ENCODE results near the gene METTL16.

- TF ChIP-seq, protein P1, sequence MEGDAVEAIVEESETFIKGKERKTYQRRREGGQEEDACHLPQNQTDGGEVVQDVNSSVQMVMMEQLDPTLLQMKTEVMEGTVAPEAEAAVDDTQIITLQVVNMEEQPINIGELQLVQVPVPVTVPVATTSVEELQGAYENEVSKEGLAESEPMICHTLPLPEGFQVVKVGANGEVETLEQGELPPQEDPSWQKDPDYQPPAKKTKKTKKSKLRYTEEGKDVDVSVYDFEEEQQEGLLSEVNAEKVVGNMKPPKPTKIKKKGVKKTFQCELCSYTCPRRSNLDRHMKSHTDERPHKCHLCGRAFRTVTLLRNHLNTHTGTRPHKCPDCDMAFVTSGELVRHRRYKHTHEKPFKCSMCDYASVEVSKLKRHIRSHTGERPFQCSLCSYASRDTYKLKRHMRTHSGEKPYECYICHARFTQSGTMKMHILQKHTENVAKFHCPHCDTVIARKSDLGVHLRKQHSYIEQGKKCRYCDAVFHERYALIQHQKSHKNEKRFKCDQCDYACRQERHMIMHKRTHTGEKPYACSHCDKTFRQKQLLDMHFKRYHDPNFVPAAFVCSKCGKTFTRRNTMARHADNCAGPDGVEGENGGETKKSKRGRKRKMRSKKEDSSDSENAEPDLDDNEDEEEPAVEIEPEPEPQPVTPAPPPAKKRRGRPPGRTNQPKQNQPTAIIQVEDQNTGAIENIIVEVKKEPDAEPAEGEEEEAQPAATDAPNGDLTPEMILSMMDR (IDR thresholded peaks at IDR 0.05), result no peak
- TF ChIP-seq POLR2A (IDR thresholded peaks at IDR 0.05), result no peak
Observed at GRCh38 chr17:2375406-2375805, 136.3 kb downstream of the METTL16 start.

Data from heart left ventricle (tissue), 13 donors.